HPDE6-E6E7 (cell line): ENCODE results near the gene KAT14.
"Not testable (repeated sequence)": the region's sequence is repeated elsewhere in the genome, so short reads cannot be mapped to it uniquely, and the experiment has no call there.

Experiments
- DNase-seq: peaks from one replicate; pipeline ENCODE4 v3.0.0; 2011; ENCODE audit warnings: missing footprints; ENCODE audit errors: extremely low spot score

KAT14 gene

DNA sequence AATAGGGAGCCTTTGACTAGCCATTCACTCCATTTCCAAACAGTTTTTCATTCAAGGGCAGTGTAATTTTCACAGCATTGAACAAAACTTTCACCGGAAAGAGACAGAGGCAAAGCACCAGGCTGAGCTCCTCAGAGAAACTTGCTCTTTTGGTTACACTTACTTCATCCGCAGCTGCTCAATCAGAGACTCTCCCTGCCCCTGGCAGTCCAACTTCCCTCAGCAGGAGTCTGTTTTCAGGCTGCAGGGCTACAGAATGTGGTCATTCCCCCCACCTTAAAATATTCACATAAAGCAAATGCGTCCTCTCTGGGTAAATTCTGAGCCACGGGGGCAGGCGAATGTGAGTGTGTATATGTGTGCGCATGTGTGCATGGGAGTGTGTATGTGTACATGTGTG lies 80.6 kb downstream of the KAT14 start:
- DNase-seq: no peak

DNA sequence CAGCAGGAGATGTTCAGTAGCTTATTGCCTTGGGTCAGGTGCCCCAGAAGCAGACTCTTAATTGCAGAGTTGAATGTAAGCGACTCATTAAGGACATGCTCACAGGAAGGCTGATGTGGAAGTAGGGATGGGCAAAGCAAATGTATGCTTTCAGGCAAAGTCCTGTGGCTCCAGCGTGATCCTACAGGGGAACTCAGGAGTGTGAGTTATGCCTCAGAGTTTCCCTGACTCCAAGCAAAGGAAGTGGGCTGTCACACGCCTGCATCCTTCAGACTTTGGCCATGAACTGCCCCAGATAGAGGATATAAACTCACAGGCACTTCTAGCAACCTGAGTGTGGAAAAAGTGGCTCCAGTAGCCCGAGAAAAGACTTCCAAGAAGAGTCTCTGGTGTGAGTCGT lies 85.7 kb downstream of the KAT14 start:
- DNase-seq: no peak

DNA sequence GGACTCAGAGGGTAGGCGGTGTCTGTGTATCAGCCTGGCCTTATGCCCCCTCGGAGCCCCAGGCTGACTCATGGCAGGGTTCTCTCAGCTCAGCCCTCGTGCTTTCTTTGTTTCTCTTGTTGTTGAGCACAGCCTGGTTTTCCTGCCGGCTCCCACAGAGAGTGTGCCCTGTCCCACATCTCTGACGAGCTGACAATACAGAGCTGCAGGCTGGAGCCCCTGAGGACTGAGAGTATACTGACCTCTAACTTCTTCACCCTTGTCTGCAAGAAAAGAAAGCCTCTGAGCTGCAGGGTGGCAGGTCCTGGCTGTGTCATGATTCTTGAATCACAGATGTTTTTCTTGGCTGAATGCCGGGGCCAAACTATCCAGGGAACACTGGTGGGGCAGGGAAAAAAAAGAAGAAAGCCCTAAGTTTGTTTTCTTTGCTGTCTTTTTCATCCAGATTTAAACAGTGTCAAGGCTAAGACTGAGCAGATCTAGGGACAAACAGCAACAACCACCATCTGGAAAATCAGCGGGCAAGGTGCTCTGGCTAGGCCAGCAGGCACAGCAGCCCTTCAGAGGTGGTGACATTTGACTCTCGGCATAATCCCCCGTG lies 87.4 kb downstream of the KAT14 start:
- peak; percentile 74 for DNase-seq

DNA sequence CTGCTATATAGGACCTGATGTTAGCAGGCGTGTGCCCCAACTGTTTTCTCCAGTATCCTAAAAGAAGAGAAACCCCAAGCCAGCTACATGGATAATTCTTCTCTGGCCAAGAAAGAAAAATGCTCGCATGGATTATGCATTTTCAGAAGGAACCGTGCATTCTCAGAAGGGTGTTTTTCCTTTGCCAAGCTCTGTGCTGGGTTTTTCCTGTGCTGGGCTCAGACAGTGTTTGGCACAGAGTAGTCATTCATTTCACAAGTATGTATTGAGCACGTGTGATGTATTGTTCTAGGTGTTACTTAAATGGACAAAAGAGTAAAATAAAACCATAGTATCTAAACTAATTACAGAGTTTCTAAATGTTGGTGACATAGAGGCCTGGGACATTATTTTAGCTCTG lies 88.0 kb downstream of the KAT14 start:
- DNase-seq: no peak

DNA sequence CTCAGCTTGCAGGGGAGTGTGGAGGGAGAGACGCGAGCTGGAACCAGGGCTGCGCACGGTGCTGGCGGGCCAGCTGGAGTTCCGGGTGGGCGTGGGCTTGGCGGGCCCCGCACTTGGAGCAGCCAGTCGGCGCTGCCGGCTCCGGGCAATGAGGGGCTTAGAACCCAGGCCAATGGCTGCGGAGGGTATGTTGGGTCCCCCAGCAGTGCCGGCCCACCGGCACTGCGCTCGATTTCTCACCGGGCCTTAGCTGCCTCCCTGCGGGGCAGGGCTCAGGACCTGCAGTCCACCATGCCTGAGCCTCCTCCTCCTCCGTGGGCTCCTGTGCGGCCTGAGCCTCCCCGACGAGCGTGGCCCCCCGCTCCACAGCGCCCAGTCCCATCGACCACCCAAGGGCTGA lies 89.1 kb downstream of the KAT14 start:
- DNase-seq: not testable (repeated sequence)

DNA sequence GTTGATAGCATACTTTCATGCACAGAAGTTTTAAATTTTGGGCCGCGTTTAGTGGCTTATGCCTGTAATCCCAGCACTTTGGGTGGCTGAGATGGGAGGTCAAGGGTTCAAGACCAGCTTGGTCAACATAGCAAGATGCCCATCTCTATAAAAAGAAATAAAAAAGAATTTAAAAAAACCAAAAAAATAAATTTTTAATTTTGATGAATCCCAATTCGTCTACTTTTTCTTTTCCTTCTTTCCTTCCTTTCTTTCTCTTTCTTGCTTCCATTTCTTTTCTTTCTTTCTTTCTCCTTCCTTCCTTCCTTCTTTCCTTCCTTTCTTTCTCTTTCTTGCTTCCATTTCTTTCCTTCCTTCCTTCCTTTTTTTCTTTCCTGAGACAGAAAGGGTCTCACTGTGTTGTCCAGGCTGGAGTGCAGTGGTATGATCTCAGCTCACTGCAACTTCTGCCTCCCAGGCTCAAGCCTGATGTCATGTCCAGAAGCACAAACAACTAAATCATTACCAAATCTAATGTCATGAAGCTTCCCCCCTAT lies 95.8 kb downstream of the KAT14 start:
- DNase-seq: no peak
